ENCODE results near the gene CRYGN.

Gene CRYGN

DNA sequence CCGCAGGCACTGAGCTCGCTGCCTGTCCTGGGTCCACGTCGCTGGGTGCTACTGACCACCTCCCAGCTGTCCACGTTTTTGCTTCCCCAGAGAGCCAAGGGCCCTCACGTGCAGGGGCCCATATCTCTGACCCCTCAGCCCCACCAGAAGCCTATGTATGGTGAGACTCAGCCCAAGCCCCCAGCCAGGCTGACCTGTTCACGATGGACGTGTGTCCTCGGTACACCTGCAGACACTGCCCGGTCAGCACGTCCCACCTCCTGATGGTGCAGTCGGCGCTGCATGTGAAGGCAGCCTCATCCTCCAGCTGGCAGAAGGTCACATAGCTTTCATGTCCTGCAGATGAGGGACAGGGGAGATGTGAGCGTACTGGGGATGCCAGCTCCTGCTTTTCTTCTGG is 40.0 kb downstream of the CRYGN start:
- Histone ChIP-seq H3K4me2 (ENCODE audit: low read length) (no peak overlapping the region), H3K4me3 (ENCODE audit: low read length) (no peak overlapping the region), H3K4me1 (ENCODE audit: control insufficient read depth, insufficient read depth, low read length) (peaks cover 9% of the 10 kb centered on the region), H3K9me3 (replicated peaks; ENCODE audit: low read length) (no peaks in the 10 kb centered on the region), H3K27me3 (ENCODE audit: control insufficient read depth, insufficient read depth, low read length) (peaks cover 27% of the 10 kb centered on the region), H3K36me3 (ENCODE audit: insufficient read depth, low read length) (no peaks in the 10 kb centered on the region), H3K9ac (ENCODE audit: low read depth, low read length) (no peak overlapping the region)

- no peaks in the 10 kb centered on the region for H3K36me3 ChIP-seq (ENCODE audit: insufficient read depth, low read length)
- peaks cover 30% of the 10 kb centered on the region for H3K27me3 ChIP-seq (ENCODE audit: control insufficient read depth, insufficient read depth, low read length)
- H3K4me1 ChIP-seq (ENCODE audit: control insufficient read depth, insufficient read depth, low read length) = peaks cover 7% of the 10 kb centered on the region
- no peak overlapping the region for H3K9ac ChIP-seq (ENCODE audit: low read depth, low read length)
- no peak overlapping the region for H3K4me3 ChIP-seq (ENCODE audit: low read length)
- H3K9me3 ChIP-seq (replicated peaks; ENCODE audit: low read length) = no peaks in the 10 kb centered on the region
- H3K4me2 ChIP-seq (ENCODE audit: low read length) = no peak overlapping the region
These were observed 40.7 kb downstream of the CRYGN start for GRCh38 chr7:151399305-151399601.

DNA sequence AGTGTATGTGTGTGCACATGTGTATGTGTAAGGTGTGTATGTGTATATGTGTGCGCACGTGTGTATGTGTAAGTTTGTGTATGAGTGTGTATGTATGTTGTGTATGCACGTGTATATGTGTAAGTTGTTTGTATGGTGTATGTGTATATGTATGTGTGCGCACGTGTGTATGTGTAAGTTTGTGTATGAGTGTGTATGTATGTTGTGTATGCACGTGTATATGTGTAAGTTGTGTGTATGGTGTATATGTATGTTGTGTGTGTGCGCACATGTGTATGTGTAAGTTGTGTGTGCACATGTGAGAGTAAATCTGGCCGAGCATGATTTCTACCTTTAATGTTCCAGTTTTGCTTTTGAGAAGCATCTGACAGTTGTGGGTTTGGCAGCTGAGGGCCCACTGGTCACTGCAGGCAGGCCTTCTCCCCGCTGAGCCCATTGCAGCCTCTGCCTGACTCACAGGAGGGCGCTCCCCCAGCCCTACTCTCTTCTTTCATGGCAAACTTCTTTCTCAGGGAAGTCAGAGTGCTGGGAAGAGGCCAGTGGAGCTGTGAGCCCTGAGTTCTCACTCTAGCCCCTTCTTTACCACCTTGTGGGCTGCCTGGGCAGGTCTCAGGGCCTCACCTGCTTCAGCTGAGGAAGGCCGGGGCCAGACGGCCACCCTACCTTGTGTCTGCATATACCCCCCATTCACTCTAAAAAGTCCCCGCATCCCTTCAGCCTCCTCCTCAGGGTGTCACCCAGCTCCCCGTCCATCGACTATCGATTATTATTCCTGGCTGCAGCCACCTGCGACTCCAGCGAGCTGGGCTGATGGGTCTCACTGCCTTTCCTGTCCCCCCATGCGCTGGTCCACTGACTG is 41.3 kb downstream of the CRYGN start:
- H3K9me3 ChIP-seq (replicated peaks; ENCODE audit: low read length) = no peaks in the 10 kb centered on the region
- H3K27me3 ChIP-seq (ENCODE audit: control insufficient read depth, insufficient read depth, low read length) = peaks cover 30% of the 10 kb centered on the region
- H3K36me3 ChIP-seq (ENCODE audit: insufficient read depth, low read length) = no peaks in the 10 kb centered on the region
- H3K4me1 ChIP-seq (ENCODE audit: control insufficient read depth, insufficient read depth, low read length) = peaks cover under 1% of the 10 kb centered on the region
- no peak overlapping the region for H3K9ac ChIP-seq (ENCODE audit: low read depth, low read length)
- no peak overlapping the region for H3K4me2 ChIP-seq (ENCODE audit: low read length)
- H3K4me3 ChIP-seq (ENCODE audit: low read length) = no peak overlapping the region

DNA sequence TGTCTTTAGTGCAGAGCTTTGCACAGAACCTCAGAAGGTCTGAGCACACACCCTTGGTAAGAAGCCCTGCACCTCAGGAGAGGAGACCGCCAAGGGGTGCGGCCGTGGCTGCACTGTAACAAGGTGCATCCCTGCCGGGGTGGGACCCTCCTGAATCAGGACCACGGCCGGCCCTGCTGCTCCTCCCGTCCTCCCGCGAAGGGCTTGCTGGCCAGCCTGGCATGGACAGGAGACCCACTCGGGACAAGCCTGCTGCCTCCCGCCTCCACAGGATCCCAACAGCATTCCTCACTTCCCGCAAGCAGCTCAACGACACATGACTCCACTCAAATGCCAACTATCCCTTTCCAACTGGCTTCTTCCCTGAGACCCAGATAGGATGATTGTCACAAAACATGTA is 42.9 kb downstream of the CRYGN start:
- no peaks in the 10 kb centered on the region for H3K36me3 ChIP-seq (ENCODE audit: insufficient read depth, low read length)
- no peaks in the 10 kb centered on the region for H3K4me1 ChIP-seq (ENCODE audit: control insufficient read depth, insufficient read depth, low read length)
- no peaks in the 10 kb centered on the region for H3K9me3 ChIP-seq (replicated peaks; ENCODE audit: low read length)
- no peak overlapping the region for H3K4me3 ChIP-seq (ENCODE audit: low read length)
- no peak overlapping the region for H3K4me2 ChIP-seq (ENCODE audit: low read length)
- H3K27me3 ChIP-seq (ENCODE audit: control insufficient read depth, insufficient read depth, low read length) = peaks cover 39% of the 10 kb centered on the region
- H3K9ac ChIP-seq (ENCODE audit: low read depth, low read length) = no peak overlapping the region

- Histone ChIP-seq H3K36me3 (ENCODE audit: insufficient read depth, low read length) (no peaks in the 10 kb centered on the region), H3K9me3 (replicated peaks; ENCODE audit: low read length) (no peaks in the 10 kb centered on the region), H3K4me1 (ENCODE audit: control insufficient read depth, insufficient read depth, low read length) (no peaks in the 10 kb centered on the region), H3K9ac (ENCODE audit: low read depth, low read length) (no peak overlapping the region), H3K4me2 (ENCODE audit: low read length) (no peak overlapping the region), H3K27me3 (ENCODE audit: control insufficient read depth, insufficient read depth, low read length) (peaks cover 39% of the 10 kb centered on the region), H3K4me3 (ENCODE audit: low read length) (no peak overlapping the region)
These were observed 43.5 kb downstream of the CRYGN start for GRCh38 chr7:151396328-151396970.

- Histone ChIP-seq H3K9me3 (replicated peaks; ENCODE audit: low read length) (no peaks in the 10 kb centered on the region), H3K4me3 (ENCODE audit: low read length) (no peak overlapping the region), H3K4me2 (ENCODE audit: low read length) (no peak overlapping the region), H3K4me1 (ENCODE audit: control insufficient read depth, insufficient read depth, low read length) (no peaks in the 10 kb centered on the region), H3K36me3 (ENCODE audit: insufficient read depth, low read length) (no peaks in the 10 kb centered on the region), H3K27me3 (ENCODE audit: control insufficient read depth, insufficient read depth, low read length) (peaks cover 33% of the 10 kb centered on the region), H3K9ac (ENCODE audit: low read depth, low read length) (no peak overlapping the region)
These were observed 44.9 kb downstream of the CRYGN start for GRCh38 chr7:151395036-151395367.

DNA sequence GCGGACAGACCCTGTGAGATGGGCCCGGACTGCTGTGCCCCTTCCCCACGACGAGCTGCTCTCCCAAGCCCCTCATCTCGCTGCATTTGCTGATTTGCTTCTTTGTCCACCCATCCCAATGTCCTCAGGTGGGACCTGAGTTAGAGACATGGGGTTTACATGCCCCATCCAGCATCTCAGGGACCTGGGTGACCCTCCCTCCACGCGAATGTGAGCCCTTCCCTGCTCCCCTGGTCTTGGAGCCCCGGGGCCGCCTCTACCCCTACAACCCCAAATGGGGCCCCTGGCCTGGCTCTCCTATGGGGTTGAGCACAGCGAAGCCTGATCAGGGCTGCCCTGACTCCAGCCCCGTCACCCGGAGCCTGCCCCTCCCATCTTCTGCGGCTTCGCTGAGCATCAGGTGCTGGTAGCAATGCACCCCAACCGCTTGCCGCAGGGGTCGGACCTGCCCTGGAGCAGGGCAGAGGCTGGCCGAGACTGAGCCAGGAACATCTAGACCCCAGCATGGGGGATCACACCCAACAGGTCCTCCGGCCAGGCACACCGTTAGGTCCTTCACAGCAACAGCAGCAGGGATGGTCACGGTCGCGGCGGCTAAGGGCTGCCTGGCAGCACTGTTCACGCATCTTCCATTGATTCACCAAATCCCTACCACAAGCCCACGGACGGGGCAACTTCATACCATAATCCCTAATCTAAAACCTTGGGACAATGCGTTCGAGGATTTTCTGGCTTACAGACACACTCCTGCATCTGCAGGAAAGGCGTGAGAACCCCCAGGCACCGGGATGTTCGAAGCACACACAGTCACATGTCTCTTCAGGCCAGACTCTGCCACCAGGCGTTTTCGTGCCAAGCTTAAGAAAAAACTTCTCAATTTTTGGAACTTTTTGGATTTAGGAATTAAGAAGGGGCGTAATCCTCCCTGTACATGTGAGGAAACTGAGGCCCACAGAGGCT is 45.6 kb downstream of the CRYGN start:
- Histone ChIP-seq H3K9me3 (replicated peaks; ENCODE audit: low read length) (no peaks in the 10 kb centered on the region), H3K9ac (ENCODE audit: low read depth, low read length) (no peak overlapping the region), H3K4me1 (ENCODE audit: control insufficient read depth, insufficient read depth, low read length) (no peaks in the 10 kb centered on the region), H3K4me3 (ENCODE audit: low read length) (no peak overlapping the region), H3K27me3 (ENCODE audit: control insufficient read depth, insufficient read depth, low read length) (peaks cover 31% of the 10 kb centered on the region), H3K4me2 (ENCODE audit: low read length) (no peak overlapping the region), H3K36me3 (ENCODE audit: insufficient read depth, low read length) (no peaks in the 10 kb centered on the region)

GRCh38 chr7:151393031-151393977 is 46.6 kb downstream of the CRYGN start:
- H3K4me2 ChIP-seq (ENCODE audit: low read length) = no peak overlapping the region
- no peaks in the 10 kb centered on the region for H3K4me1 ChIP-seq (ENCODE audit: control insufficient read depth, insufficient read depth, low read length)
- peaks cover 40% of the 10 kb centered on the region for H3K27me3 ChIP-seq (ENCODE audit: control insufficient read depth, insufficient read depth, low read length)
- no peak overlapping the region for H3K9ac ChIP-seq (ENCODE audit: low read depth, low read length)
- no peak overlapping the region for H3K4me3 ChIP-seq (ENCODE audit: low read length)
- H3K36me3 ChIP-seq (ENCODE audit: insufficient read depth, low read length) = no peaks in the 10 kb centered on the region
- no peaks in the 10 kb centered on the region for H3K9me3 ChIP-seq (replicated peaks; ENCODE audit: low read length)

- H3K36me3 ChIP-seq (ENCODE audit: insufficient read depth, low read length) = no peaks in the 10 kb centered on the region
- H3K9me3 ChIP-seq (replicated peaks; ENCODE audit: low read length) = no peaks in the 10 kb centered on the region
- H3K4me2 ChIP-seq (ENCODE audit: low read length) = no peak overlapping the region
- H3K27me3 ChIP-seq (ENCODE audit: control insufficient read depth, insufficient read depth, low read length) = peaks cover 48% of the 10 kb centered on the region
- no peaks in the 10 kb centered on the region for H3K4me1 ChIP-seq (ENCODE audit: control insufficient read depth, insufficient read depth, low read length)
- no peak overlapping the region for H3K4me3 ChIP-seq (ENCODE audit: low read length)
- H3K9ac ChIP-seq (ENCODE audit: low read depth, low read length) = no peak overlapping the region
These were observed 47.5 kb downstream of the CRYGN start for GRCh38 chr7:151392426-151392825.

DNA sequence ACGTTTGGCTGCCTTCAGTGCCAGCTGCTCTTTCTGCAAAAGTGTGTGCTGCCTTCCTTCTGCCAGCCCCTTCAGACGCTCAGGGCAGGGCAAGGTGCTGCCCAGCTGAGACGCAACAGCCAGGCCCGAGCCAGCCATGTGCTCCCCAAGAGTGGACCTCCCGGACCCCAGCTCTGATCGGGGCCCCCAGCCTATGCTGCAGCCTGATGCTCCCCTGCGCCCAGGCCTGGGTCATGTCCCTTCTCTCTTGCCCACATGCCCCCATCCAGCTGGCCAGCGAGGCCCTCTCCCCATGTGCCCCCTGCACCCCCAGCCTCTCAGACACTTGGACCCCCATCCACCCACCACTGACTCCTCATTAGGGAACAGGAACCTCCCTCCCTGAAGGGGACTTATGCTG is 47.9 kb downstream of the CRYGN start:
- Histone ChIP-seq H3K9me3 (replicated peaks; ENCODE audit: low read length) (no peaks in the 10 kb centered on the region), H3K9ac (ENCODE audit: low read depth, low read length) (no peak overlapping the region), H3K4me3 (ENCODE audit: low read length) (no peak overlapping the region), H3K36me3 (ENCODE audit: insufficient read depth, low read length) (no peaks in the 10 kb centered on the region), H3K27me3 (ENCODE audit: control insufficient read depth, insufficient read depth, low read length) (peaks cover 52% of the 10 kb centered on the region), H3K4me1 (ENCODE audit: control insufficient read depth, insufficient read depth, low read length) (no peaks in the 10 kb centered on the region), H3K4me2 (ENCODE audit: low read length) (no peak overlapping the region)

GRCh38 chr7:151391358-151391730 is 48.6 kb downstream of the CRYGN start:
- Histone ChIP-seq H3K9ac (ENCODE audit: low read depth, low read length) (no peak overlapping the region), H3K4me1 (ENCODE audit: control insufficient read depth, insufficient read depth, low read length) (no peaks in the 10 kb centered on the region), H3K27me3 (ENCODE audit: control insufficient read depth, insufficient read depth, low read length) (peaks cover 58% of the 10 kb centered on the region), H3K36me3 (ENCODE audit: insufficient read depth, low read length) (no peaks in the 10 kb centered on the region), H3K4me3 (ENCODE audit: low read length) (no peak overlapping the region), H3K9me3 (replicated peaks; ENCODE audit: low read length) (no peaks in the 10 kb centered on the region), H3K4me2 (ENCODE audit: low read length) (no peak overlapping the region)

Data from skeletal muscle satellite cell (primary cell).